Posterior cingulate gyrus (tissue), 11 donors: ENCODE data around the gene KCND2.
"Not testable (repeated sequence)": the region's sequence is repeated elsewhere in the genome, so short reads cannot be mapped to it uniquely, and the experiment has no call there.

Source experiments
- DNase-seq, 10 donors: peaks; one replicate each; pipeline versions ENCODE4 v3.0.0 to v3.0.0-alpha.2; 2020 to 2021; ENCODE audit warnings: mixed read lengths in 3 of 10
- intact Hi-C: fragments of 100-400 bp; cut with DNase I; formaldehyde crosslinking; loops from one replicate; pipeline ENCODE4 v1.15.1; 2023

KCND2 gene

GRCh38 chr7:120729245-120729644, 456.3 kb downstream of the KCND2 start:
- intact Hi-C loops: loop anchor here (10.0 kb wide), 1 partner anchor 144 kb away; no protein-coding TSS in a partner anchor
- DNase-seq: peak in 1 of 10 donors; percentile 11

GRCh38 chr7:120731271-120731670, 458.3 kb downstream of the KCND2 start:
- no peak for DNase-seq

GRCh38 chr7:120732256-120732655, 459.3 kb downstream of the KCND2 start:
- DNase-seq: no peak
- intact Hi-C loops: no loop called here

More at GRCh38 chr7:120731271-120731670, 458.3 kb downstream of the KCND2 start:
- intact Hi-C loops: no loop called here

- no peak for DNase-seq
- intact Hi-C loops: no loop called here
These were observed 460.2 kb downstream of the KCND2 start for GRCh38 chr7:120733143-120733542.

GRCh38 chr7:120733835-120734234, 460.9 kb downstream of the KCND2 start:
- DNase-seq: no peak
- intact Hi-C loops: no loop called here

GRCh38 chr7:120735791-120736190, 462.8 kb downstream of the KCND2 start:
- no peak for DNase-seq

GRCh38 chr7:120738816-120739215, 465.8 kb downstream of the KCND2 start:
- intact Hi-C loops: no loop called here
- no peak for DNase-seq

More at GRCh38 chr7:120735791-120736190, 462.8 kb downstream of the KCND2 start:
- intact Hi-C loops: no loop called here

GRCh38 chr7:120740348-120740747, 467.4 kb downstream of the KCND2 start:
- no peak for DNase-seq
- intact Hi-C loops: no loop called here

GRCh38 chr7:120741371-120742042, 468.5 kb downstream of the KCND2 start:
- DNase-seq: no peak

GRCh38 chr7:120742372-120742771, 469.4 kb downstream of the KCND2 start:
- intact Hi-C loops: no loop called here

More at GRCh38 chr7:120741371-120742042, 468.5 kb downstream of the KCND2 start:
- intact Hi-C loops: no loop called here

GRCh38 chr7:120743128-120743527, 470.2 kb downstream of the KCND2 start:
- intact Hi-C loops: no loop called here
- DNase-seq: no peak

More at GRCh38 chr7:120742372-120742771, 469.4 kb downstream of the KCND2 start:
- DNase-seq: peak in 2 of 10 donors; percentile 24 to 75

- intact Hi-C loops: no loop called here
- DNase-seq: no peak
These were observed 487.1 kb downstream of the KCND2 start for GRCh38 chr7:120760050-120760449.

GRCh38 chr7:120760851-120761250, 487.9 kb downstream of the KCND2 start:
- DNase-seq: no peak
- intact Hi-C loops: no loop called here

GRCh38 chr7:120770206-120770605, 497.2 kb downstream of the KCND2 start:
- intact Hi-C loops: no loop called here
- DNase-seq: no peak

GRCh38 chr7:120774481-120774880, 501.5 kb downstream of the KCND2 start:
- DNase-seq: no peak
- intact Hi-C loops: no loop called here

- DNase-seq: no peak
- intact Hi-C loops: no loop called here
These were observed 502.8 kb downstream of the KCND2 start for GRCh38 chr7:120775755-120776154.

- intact Hi-C loops, DNase-seq: not testable (repeated sequence)
These were observed 506.1 kb downstream of the KCND2 start for GRCh38 chr7:120779078-120779477.

GRCh38 chr7:120780451-120780850, 507.5 kb downstream of the KCND2 start:
- intact Hi-C loops: not testable (repeated sequence)
- DNase-seq: peak in 4 of 10 donors; percentile 17 to 85 (median 58)

- intact Hi-C loops: no loop called here
- DNase-seq: no peak
These were observed 508.0 kb downstream of the KCND2 start for GRCh38 chr7:120780938-120781337.

GRCh38 chr7:120781924-120782323, 508.9 kb downstream of the KCND2 start:
- peak in 1 of 10 donors; percentile 71 for DNase-seq
- intact Hi-C loops: not testable (repeated sequence)

GRCh38 chr7:120783273-120783672, 510.3 kb downstream of the KCND2 start:
- no peak for DNase-seq
- intact Hi-C loops: no loop called here

GRCh38 chr7:120783721-120784120, 510.7 kb downstream of the KCND2 start:
- DNase-seq: no peak
- intact Hi-C loops: no loop called here
